Measurements from ENCODE around the gene PLPPR3. TPM values are rescaled to one million over a fixed set of nuclear protein-coding genes. Genes with fewer than 3 reads are reported as not detected.

PLPPR3 gene, protein sequence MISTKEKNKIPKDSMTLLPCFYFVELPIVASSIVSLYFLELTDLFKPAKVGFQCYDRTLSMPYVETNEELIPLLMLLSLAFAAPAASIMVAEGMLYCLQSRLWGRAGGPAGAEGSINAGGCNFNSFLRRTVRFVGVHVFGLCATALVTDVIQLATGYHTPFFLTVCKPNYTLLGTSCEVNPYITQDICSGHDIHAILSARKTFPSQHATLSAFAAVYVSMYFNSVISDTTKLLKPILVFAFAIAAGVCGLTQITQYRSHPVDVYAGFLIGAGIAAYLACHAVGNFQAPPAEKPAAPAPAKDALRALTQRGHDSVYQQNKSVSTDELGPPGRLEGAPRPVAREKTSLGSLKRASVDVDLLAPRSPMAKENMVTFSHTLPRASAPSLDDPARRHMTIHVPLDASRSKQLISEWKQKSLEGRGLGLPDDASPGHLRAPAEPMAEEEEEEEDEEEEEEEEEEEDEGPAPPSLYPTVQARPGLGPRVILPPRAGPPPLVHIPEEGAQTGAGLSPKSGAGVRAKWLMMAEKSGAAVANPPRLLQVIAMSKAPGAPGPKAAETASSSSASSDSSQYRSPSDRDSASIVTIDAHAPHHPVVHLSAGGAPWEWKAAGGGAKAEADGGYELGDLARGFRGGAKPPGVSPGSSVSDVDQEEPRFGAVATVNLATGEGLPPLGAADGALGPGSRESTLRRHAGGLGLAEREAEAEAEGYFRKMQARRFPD
- polyA plus RNA-seq = not detected

DNA sequence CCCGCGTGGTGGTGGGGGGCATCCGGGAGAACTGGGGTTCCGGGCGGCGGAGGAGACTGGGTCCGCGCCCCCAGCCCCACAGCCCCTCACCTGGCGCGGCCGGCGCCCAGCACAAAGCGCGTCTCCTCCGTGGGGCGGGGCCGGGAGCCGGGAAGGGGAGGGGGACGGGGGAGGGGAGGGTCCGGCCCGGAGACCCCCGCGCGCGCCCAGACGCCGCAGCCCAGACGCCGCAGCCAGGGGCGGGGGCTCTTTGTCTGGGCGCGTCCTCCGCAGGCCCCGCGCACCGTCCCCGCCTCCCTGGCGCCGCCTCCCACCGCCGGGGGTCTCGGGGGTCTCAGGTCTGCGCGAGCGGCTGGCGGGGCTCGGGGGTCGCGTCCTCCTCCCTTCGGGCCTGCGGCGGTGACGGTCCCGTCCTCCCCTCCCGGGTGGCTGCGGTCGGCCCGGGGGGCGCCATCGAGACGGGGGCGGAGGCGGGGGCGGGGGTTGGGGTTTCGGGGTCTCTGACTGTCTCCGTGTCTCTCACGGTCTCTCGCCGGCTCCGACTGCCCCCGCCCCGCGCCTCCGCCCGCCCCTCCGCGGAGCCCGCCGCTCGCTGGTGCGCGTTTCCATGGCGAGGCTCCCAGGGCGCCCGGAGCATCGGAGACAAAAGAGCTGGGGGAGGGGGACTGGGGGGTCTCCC is at the start of gene PLPPR3:
Gene PLPPR3 (minus strand): TSS at position 131 of the 679 bp plus-strand sequence. CDS start 396 bp downstream, outside the sequence.
- H3K4me1 Mint-ChIP-seq = no peaks in the 10 kb centered on the region
- peak within 1 kb of the TSS in 1 of 5 donors; percentile 30 for H3K4me3 Mint-ChIP-seq
- peaks cover 0 to 2% (median 0%) of the 10 kb centered on the region in 6 donors for H3K9me3 Mint-ChIP-seq
- H3K27me3 Mint-ChIP-seq (ENCODE audit: low read depth in 3 of 3) = peaks cover 5 to 7% (median 6%) of the 10 kb centered on the region in 3 donors
- no peaks in the 10 kb centered on the region for H3K36me3 Mint-ChIP-seq
- no peak within 1 kb of the TSS for H3K27ac Mint-ChIP-seq
- DNase-seq = no peak

DNA sequence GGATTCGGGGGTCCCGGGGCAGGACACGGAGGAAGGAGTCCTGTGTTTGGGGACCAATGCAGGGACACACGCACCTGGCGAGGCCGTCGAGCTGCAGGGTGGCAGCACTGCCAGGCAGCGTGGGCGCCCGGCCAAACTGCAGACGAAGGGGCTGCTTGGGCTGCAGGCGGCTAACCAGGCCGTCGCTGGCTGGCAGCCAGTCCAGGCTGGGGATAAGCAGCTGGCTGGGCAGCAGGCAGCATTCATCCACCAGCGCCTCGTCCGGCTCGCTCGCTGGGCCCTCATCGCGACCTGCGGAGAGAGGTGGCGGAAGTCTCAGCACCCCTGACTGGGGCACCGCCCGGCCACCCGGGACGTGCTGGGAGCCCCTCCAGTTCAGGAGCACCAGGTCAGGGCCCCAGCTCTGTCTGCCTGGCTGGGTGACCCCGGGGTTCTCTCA is 49.2 kb upstream of the PLPPR3 start:
- Mint-ChIP-seq H3K27me3 (ENCODE audit: low read depth in 3 of 3) (peaks cover 3 to 11% (median 8%) of the 10 kb centered on the region in 3 donors), H3K36me3 (peaks cover 4 to 5% (median 4%) of the 10 kb centered on the region in 3 donors), H3K4me3 (no peak overlapping the region), H3K27ac (no peak overlapping the region), H3K9me3 (no peaks in the 10 kb centered on the region), H3K4me1 (peaks cover 0 to 13% of the 10 kb centered on the region in 2 donors)
- DNase-seq = no peak

DNA sequence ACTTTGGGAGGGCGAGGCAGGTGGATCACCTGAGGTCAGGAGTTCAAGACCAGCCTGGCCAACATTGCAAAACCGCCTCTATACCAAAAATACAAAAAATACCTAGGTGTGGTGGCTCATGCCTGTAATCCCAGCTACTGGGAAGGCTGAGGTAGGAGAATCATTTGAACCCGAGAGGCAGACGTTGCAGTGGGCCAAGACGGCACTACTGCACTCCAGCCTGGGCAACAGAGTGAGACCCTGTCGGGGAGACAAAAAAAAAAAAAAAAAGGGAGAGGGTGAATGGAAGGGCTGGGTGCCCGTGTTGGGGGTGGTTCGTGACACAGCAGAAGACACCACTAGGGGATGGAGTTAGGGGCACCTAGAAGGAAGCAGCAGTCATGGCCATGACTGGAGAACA is 48.6 kb upstream of the PLPPR3 start:
- no peak overlapping the region for H3K4me3 Mint-ChIP-seq
- H3K9me3 Mint-ChIP-seq = no peaks in the 10 kb centered on the region
- H3K4me1 Mint-ChIP-seq = peaks cover 0 to 13% of the 10 kb centered on the region in 2 donors

DNA sequence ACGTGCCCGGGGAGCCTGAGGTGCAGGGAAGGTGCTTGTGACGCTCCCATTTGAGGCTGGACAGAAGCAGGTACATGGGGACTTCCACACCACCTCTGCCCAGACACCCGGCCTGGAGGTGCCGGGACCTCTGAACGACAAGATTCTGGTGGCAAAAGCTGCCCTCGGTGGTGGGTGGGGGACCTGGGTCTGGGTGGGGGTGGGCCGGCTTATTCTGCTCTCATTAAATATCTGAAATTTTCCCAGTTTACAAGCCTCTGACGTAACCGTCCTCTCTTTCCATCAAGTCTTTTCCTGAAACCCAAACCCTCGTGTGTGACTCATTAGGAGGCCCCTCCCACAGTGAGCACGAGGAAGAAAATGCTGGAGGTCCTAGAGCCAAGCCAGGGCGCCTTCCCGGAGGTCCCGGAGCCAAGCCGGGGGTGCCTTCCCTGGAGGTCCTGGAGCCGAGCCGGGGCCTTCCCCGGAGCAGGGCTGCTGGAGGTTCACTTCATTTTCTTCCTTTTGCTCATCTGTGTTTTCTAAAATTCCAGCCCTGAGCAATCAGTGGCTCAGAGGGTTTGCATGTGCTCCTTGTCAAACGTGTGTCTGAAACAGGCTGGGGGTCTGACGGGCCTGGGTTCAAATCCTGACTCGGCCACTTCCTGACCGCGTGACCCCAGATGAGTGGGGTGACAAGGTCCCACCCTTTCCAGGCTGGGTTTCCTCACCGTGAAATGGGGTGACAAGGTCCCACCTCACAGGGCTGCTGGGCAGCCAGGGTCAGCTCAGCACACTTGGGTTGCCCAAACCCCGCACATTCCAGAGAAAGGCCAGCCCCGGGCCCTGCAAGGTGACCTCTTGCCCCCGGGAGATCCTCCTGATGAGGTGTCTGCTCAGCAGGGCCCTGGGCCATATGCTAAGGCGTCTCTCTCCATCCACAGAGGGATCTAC is 47.8 kb upstream of the PLPPR3 start:
- peaks cover 3 to 11% (median 8%) of the 10 kb centered on the region in 3 donors for H3K27me3 Mint-ChIP-seq (ENCODE audit: low read depth in 3 of 3)
- H3K27ac Mint-ChIP-seq = peak overlapping the region in 2 of 6 donors; percentile 35 to 60
- H3K4me1 Mint-ChIP-seq = peaks cover 0 to 13% of the 10 kb centered on the region in 2 donors
- no peak overlapping the region for H3K4me3 Mint-ChIP-seq
- H3K9me3 Mint-ChIP-seq = no peaks in the 10 kb centered on the region
- peaks cover 4% of the 10 kb centered on the region in 3 donors for H3K36me3 Mint-ChIP-seq
- DNase-seq = no peak

More for the DNA sequence above, 48.6 kb upstream of the PLPPR3 start:
- peak overlapping the region in 1 of 6 donors; percentile 65 for H3K27ac Mint-ChIP-seq
- DNase-seq = no peak
- H3K27me3 Mint-ChIP-seq (ENCODE audit: low read depth in 3 of 3) = peaks cover 3 to 11% (median 8%) of the 10 kb centered on the region in 3 donors
- H3K36me3 Mint-ChIP-seq = peaks cover 4% of the 10 kb centered on the region in 3 donors

DNA sequence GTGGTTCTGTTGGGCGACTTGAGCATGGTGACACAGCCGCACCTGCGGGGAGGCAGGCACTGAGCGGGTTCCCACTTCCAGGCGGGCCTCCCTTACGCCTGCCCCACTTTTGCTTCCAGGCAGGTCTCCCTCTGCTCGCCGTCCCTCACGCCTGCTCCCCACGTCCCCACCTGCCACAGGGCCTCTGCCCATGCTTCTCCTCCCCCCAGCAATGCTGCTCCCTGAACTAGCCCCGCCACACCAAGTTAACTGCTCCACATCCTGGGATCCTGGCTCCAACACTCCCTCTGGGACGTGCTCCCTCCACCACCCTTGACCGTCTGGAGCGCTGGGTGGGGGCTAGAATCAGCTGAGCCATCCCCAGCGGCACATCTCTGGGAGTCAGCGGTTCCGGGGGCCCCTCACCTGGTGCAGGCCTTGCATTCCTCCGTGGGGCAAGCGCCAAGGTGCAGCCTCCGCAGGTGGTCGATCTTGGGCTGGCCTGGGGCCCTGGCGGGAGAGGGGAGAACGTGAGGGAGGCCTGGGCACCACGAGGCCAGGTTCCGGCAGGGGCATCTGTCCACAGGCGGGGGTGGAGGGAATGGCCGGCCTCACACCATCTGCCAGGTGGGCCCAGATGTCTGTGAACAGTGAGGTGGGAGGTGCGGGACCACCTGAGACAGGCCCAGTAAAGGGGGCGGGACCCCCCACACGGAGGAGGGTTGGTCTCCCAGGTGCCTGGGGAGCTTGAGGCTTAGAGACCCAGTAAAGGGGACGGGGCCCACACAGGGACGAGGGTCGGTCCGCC is 46.9 kb upstream of the PLPPR3 start:
- Mint-ChIP-seq H3K4me1 (peaks cover 4 to 17% of the 10 kb centered on the region in 2 donors), H3K36me3 (peaks cover 4% of the 10 kb centered on the region in 3 donors), H3K4me3 (no peak overlapping the region), H3K9me3 (no peaks in the 10 kb centered on the region), H3K27ac (no peak overlapping the region), H3K27me3 (ENCODE audit: low read depth in 3 of 3) (peaks cover 5 to 14% (median 10%) of the 10 kb centered on the region in 3 donors)
- no peak for DNase-seq

DNA sequence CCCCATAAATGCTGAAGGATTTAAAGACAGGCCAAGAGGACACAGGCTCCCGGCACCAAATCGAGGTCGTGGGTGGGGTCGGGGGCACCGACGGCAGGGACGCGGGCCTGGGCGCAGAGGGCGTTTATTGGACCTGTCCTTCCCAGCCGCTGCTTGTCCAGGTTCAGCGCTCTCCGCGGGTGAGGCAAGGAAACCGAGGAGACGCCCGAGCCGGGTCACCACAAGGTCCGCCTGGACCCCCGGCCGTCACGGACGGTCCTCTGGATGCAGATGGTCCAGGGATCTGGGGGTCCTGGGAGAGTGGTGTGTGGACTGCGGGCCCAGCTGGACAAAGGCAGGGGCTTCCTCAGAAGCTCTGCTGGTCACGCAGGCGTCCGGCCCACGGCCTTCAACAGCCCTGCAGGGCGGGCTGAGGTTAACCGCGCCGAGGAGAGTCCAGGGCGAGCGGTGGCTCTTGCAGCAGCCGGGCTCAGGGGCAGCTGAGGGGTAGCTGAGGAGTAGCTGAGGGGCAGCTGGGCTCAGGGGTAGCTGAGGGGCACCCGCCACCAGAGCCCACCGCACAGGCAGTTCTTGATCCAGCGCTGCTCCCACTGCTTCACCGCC is 46.2 kb upstream of the PLPPR3 start:
- H3K27ac Mint-ChIP-seq = peak overlapping the region in 1 of 6 donors; percentile 60
- H3K4me3 Mint-ChIP-seq = no peak overlapping the region
- H3K36me3 Mint-ChIP-seq = peaks cover 4% of the 10 kb centered on the region in 3 donors
- peaks cover 6 to 21% (median 11%) of the 10 kb centered on the region in 3 donors for H3K27me3 Mint-ChIP-seq (ENCODE audit: low read depth in 3 of 3)
- DNase-seq = no peak
- H3K4me1 Mint-ChIP-seq = peaks cover 8 to 18% of the 10 kb centered on the region in 2 donors
- H3K9me3 Mint-ChIP-seq = no peaks in the 10 kb centered on the region

DNA sequence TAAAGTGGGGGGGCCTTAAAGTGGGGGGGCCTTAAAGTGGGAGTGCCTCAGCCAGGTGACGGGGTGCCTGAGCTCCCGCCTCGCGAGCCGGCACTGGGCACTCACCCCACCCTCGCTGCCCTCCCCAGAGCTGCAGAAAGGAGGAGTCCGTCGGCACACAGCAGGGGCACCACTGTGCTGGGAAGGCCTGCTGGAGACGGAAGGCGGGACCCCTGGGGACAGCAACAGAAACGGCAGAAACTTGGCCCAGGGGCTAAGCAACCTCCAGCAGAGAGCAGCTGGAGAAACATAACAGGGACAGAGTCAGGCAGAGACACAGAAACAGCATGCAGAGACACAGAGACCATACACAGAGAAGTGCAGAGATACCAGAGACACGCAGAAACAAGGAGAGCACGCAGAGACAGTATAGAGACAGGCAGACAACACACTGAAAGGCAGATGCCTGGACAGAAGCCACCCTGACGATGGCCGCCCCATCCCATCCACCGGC is 45.6 kb upstream of the PLPPR3 start:
- DNase-seq = no peak
- Mint-ChIP-seq H3K36me3 (peaks cover 4% of the 10 kb centered on the region in 3 donors), H3K27ac (peak overlapping the region in 2 of 6 donors; percentile 40 to 60), H3K4me1 (peaks cover 14 to 19% of the 10 kb centered on the region in 2 donors), H3K27me3 (ENCODE audit: low read depth in 3 of 3) (peaks cover 9 to 21% (median 13%) of the 10 kb centered on the region in 3 donors), H3K9me3 (no peaks in the 10 kb centered on the region), H3K4me3 (no peak overlapping the region)

DNA sequence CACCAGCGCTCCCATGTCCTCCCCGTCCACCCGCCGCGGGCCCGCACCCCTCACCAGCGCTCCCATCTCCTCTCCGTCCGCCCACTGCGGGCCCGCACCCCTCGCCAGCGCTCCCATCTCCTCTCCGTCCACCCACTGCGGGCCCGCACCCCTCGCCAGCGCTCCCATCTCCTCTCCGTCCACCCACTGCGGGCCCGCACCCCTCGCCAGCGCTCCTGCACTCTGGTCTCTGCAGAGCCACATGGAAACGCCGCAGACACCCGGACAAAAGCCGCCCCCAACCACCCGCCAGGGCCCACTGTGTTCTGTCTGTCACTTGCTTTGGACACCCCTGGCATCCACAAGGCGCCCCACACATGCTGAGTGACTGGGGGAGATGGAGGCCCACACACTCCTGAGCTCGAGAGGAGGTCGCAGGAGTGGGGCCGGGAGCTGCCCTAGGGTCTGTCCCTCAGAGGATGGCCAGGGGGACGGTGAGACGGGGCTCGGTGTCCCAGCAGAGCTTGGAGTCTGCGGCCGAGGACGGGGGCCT is 45.1 kb upstream of the PLPPR3 start:
- H3K4me3 Mint-ChIP-seq = no peak overlapping the region
- peaks cover 15 to 19% of the 10 kb centered on the region in 2 donors for H3K4me1 Mint-ChIP-seq
- H3K27me3 Mint-ChIP-seq (ENCODE audit: low read depth in 3 of 3) = peaks cover 9 to 21% (median 10%) of the 10 kb centered on the region in 3 donors
- H3K27ac Mint-ChIP-seq = no peak overlapping the region
- DNase-seq = no peak
- H3K36me3 Mint-ChIP-seq = peaks cover 4% of the 10 kb centered on the region in 3 donors
- no peaks in the 10 kb centered on the region for H3K9me3 Mint-ChIP-seq

DNA sequence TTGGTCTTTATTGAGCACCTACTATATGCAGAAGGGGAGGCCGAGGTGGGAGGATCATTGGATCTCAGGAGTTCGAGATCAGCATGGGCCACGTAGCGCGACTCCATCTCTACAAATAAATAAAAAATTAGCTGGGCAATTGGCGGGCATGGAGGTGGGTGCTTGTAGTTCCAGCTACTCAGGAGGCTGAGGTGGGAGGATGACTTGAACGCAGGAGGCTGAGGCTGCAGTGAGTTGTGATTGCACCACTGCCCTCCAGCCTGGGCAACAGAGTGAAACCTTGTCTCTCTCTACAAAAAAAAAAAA is 41.5 kb upstream of the PLPPR3 start:
- Mint-ChIP-seq H3K27ac (peak overlapping the region in 4 of 6 donors; percentile 23 to 48 (median 30)), H3K36me3 (peaks cover 4% of the 10 kb centered on the region in 3 donors), H3K9me3 (no peaks in the 10 kb centered on the region), H3K4me1 (peaks cover 19% of the 10 kb centered on the region in 2 donors), H3K27me3 (ENCODE audit: low read depth in 3 of 3) (peaks cover 5 to 19% (median 7%) of the 10 kb centered on the region in 3 donors), H3K4me3 (peak overlapping the region; percentile 80 to 89 (median 82))
- no peak for DNase-seq

DNA sequence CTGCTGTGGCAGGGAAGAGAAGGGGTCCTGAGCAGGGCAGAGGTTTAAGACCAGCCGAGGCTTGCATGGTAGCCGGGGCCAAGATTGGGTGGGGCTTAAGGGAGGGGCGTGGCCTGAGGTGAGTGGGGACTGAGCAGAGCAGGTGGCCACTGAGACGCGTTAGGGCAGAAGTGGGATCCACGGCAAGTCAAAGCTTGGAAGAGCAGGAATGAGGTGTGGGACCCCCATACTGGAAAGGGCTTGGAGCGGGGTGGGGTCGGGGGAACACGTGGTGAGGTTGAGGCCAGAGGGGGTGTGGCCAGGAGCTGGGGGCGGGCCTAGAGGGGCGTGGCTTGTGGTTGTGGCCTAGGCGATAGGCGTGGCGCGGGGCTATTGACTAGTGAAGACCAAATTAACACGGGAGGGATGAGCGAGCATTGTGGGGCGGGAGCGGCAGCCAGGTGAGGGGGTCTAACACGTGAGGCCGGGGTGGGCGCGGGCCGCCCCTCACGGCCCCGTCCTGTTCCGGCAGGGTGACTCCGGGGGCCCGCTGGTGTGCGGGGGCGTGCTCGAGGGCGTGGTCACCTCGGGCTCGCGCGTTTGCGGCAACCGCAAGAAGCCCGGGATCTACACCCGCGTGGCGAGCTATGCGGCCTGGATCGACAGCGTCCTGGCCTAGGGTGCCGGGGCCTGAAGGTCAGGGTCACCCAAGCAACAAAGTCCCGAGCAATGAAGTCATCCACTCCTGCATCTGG is 41.0 kb upstream of the PLPPR3 start:
- peak; percentile 74 to 83 (median 79) for DNase-seq
- Mint-ChIP-seq H3K4me3 (peak overlapping the region; percentile 80 to 89 (median 82)), H3K9me3 (no peaks in the 10 kb centered on the region), H3K36me3 (peaks cover 4% of the 10 kb centered on the region in 3 donors), H3K4me1 (peaks cover 19% of the 10 kb centered on the region in 2 donors), H3K27ac (peak overlapping the region in 5 of 6 donors; percentile 12 to 79 (median 63)), H3K27me3 (ENCODE audit: low read depth in 3 of 3) (peaks cover 5 to 19% (median 7%) of the 10 kb centered on the region in 3 donors)
